Endometrium (tissue), 2 donors: ENCODE data around the gene TRIM38.

Source experiments
- FAIRE-seq: peaks from 2 replicates; lab custom pipeline; 2012; peaks lifted over from hg19 to GRCh38; lab: Jason Lieb, UNC
- donor health status: control.
- donor health status: control.

The TRIM38 gene

DNA sequence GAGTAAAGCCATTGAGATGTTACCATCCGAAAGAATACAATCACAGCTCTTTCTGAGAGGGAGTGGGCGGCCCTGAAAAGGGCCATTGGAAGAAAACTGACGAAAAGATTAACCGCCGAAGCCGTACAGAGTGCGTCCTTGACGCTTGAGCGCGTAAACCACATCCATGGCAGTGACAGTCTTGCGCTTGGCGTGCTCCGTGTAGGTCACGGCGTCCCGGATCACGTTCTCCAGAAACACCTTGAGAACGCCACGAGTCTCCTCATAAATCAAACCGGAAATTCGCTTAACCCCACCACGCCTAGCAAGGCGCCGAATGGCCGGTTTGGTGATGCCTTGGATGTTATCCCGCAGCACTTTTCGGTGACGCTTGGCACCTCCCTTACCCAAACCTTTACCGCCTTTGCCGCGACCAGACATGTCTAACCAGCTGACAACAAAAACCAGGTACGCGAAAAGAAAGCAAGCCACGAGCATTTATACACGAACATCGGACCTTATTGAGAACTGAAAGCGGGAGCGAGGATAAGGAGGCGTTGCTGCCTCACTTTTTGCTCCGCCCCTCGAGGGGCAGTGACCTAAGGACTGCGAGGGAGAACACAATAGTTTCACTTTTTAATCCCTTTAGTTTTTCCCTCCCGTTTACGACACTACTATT is 64.4 kb downstream of the TRIM38 start:
- peak; percentile 93 for FAIRE-seq

DNA sequence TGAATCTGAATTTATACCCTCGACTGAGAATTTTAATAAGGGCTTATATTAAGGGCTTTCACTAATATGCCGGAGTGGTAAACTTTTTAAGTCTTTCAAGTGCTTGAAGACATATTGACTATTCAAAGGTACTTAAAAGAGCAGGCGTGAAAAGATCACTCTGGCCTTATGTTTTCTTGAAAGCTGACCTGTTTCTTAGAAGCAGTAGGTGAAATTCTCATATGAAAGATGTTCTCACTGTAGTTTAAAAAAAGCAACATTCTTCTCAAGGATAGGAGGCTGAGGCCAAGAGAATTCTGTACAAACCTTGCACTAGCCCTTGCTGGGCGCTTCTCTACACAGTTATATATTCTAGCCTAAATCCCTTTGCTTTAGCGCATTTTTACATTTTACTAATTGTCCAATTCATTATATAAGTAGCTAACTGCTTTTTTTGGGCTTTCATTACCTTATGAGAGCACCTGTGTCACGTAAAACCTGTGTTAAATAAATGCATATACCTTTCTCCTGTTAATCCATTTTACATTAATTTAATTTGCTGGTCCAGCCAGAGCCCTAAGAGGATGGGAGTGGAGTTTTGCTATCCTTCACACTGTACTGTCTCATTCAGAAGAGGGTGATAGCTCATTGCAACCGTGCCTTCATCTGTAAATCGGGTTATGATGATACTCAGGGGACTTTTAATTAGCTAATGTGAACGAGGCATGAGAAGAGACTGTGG is 65.0 kb downstream of the TRIM38 start:
- FAIRE-seq, result no peak

DNA sequence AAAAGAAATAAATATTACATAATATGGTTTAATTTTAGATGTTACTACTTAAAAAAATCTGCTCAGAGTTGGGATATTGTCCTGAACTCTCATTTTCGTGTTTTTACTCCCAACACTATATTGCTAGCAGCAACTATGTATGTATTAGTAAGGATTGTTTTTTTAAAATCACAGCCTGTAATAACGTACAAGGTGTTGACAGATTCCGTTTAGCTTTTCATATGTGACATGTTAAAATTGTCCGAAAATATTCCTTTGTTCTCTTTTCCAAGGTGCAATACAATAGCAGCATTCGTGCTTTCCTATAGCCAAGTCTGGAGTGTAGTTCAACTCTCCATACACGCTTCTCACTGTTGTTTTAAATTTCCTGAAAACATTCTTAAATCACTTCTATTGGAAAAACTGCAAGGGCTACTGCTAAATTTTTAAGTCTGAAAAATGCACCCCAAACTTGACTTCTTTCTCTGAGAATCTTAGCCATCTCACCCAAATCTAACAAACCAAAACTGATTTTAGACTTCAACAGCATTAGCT is 65.7 kb downstream of the TRIM38 start:
- no peak for FAIRE-seq

DNA sequence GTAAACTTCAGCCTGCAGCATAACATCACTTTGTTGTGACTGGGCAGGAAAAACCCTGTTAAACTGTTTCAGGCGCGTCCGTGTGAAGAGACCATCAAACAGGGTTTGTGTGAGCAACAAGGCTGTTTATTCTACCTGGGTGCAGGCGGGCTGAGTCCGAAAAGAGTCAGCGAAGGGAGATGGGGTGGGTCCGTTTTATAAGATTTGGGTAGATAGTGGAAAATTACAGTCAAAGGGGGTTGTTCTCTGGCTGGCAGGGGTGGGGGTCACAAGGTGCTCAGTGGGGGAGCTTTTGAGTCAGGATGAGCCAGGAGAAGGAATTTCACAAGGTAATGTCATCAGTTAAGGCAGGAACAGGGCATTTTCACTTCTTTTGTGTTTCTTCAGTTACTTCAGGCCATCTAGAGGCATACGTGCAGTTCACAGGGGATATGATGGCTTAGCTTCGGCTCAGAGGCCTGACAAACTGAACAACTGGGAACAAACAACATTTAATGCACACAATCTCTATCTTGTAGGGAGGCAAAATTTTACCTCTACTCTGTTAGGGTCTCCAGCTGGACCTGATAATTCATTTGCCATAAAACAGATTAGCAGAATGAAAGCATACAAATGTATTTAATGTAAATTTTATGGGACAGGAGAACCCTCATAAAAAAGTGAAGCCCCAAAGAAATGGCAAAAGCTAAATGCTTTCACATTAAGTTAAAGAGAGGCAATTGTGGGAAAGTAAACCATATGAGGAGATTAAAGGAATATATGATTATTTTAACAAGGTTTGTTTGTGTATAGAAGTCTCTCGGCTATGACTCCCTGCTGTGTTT is 66.4 kb downstream of the TRIM38 start:
- FAIRE-seq, result no peak

DNA sequence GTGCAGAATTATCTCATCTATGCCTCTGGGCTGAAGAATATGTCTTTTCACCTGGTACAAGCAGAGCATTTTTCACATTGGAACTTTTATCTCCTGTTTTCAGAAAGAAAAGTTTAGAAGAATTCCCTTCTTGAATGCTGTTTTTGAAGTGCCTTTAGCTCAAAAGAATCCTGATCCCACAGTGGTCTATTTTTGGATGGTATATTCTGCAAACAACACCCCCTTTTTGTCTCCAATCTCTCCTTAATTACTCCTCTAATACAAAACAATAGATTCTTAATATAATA is 66.9 kb downstream of the TRIM38 start:
- FAIRE-seq, result no peak

DNA sequence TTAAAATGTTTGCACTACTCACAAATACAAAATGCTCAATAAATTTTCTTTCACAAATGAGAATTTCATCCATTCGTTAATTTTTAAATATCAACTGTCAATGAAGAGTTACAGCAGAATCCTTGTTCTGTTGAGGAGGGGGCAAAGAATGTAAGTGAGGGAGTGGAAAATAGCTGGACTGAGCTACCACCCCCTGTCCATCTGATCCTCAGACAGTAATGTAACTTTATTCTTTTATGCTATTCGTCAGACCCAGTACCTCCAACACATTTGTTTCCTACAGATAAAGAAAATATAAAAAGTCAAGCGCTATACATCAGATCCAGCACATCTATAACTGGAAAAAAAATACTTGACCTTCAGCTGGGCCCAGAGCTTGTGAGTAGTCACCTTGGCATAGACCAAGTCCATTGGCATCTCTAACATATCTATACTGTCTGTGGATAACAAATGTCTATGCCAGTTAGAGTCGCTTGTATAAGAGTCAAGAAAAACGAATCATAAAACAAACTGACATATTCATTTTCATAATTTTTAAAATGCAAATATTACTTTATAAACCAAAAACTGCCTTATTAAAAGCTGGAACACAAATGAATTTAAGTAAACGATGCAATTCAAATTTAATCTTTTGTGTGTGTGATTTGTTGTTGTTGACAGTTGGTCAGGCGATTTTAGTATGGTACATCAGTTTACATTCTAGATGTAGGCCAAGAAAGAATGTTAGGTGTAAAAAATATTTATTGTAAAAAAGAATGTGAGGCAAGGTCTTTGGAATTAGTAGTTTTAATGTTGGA is 67.5 kb downstream of the TRIM38 start:
- no peak for FAIRE-seq

DNA sequence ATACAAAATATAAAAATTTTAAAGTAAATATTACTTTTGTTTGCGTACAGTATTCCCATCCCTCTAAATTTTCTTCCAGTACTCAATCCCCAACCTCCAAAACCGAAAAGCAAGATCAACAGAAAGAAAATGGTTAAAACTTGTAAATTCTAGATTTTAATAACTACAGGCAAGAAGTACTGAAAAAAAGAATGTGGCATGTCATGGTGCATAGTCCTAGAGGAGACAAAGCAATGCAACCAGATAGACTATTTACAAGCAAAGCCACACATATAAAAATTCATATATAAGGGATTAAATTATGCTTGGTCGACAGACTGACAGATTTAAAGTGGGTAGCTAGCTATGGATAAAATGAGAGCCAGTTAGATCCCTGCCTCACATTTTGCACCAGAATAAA is 68.1 kb downstream of the TRIM38 start:
- FAIRE-seq, result no peak

DNA sequence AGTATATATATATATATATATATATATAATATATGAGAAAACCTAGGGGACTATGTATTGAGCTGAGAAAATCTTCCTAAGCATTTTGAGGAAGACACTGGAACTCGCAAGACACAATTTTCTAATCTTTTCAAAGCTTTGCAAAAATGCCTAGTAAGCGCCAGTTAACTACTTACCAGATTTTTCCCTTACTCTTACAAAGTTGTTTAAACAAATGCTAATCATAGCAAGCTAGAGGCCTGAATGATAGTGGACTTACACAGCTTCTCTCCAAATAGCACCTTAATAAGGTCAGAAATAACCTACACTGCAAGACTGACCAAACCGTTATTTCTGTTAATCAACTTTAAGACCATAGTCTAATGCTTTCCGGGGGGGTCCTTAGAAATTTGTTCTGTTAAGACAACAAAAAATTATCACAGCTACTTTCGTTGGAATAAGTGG is 68.6 kb downstream of the TRIM38 start:
- no peak for FAIRE-seq

DNA sequence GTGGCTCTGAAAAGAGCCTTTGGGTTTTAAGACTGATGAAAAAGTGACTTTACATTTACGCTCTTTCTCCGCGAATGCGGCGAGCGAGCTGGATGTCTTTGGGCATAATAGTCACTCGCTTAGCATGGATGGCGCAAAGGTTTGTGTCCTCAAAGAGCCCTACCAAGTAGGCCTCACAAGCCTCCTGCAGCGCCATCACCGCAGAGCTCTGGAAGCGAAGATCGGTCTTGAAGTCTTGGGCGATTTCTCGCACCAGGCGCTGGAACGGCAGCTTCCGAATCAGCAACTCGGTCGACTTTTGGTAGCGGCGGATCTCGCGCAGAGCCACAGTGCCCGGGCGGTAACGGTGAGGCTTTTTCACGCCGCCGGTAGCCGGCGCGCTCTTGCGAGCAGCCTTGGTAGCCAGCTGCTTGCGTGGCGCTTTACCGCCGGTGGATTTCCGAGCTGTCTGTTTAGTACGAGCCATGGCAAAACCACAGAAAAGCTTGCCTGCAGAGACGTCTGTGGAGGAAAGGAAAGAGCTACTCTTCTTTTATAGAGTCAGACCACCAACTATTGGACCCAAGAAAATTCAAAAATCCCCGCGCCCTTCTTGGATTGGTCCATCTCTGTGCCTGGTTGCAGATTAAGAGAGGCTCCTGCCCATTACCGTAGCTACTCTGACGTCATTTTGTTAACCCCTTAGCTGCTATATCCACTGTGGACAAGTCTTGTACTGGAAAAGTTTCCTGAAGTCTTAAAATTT is 69.2 kb downstream of the TRIM38 start:
- peak; percentile 93 for FAIRE-seq

DNA sequence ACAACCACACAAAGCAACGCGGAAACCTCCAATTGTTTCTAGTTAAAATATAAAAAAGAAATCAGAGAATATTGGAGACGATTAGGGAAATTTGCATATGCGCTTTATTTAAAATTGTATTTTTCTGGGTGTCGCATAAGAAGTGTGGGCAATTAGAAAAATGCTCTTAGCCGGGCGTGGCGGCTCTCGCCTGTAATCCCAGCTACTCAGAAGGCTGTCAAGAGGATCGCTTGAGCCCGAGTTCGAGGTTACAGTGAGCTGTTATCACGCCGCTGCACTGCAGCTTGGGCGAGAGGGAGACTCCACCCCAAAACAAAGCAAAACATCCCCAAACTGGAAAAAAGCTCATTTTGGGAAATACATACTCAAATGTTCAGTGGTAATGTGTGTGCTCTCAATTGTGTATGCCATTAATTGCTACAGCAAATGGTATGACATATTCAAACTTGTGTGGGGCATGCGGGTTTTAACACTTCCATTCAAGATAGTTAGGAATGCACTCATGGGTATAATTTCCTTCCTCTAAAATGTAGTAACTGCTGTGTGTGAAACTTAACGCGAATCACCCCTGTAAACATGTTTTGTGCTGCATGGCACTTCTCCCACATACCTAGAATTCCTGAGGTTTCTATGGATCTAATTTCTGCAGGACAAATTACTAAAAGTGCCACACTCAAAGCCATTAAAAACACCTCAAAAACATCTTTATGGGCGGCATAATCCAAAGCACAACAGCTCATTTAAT is 69.9 kb downstream of the TRIM38 start:
- FAIRE-seq, result no peak

DNA sequence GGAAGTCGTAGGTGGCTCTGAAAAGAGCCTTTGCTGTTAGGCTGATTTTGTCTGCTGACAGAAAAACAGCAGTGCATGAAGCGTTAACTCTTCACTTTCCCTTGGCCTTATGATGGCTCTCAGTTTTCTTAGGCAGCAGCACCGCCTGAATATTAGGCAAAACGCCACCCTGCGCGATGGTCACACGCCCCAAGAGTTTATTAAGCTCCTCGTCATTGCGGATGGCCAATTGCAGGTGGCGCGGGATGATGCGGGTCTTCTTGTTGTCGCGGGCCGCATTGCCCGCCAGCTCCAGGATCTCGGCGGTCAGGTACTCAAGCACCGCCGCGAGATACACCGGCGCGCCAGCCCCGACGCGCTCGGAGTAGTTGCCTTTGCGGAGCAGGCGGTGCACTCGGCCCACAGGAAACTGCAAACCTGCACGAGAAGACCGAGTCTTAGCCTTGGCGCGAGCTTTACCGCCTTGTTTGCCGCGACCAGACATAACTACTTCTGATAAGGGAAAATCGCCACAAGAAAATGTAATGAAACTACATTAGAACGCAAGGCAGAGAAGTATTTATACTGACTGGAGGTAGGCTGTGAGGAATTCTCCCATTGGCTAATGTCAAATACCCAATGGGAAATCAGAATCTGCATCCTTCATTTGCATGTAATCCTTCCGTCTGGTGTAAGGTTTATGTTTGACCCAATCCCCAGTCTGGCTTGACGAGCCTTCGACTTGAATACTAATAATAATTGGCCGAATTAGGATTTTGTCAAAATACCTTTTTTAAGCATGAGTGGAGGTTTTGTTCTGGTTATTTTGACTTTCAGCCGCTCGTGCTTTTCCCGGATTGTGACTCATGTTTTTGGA is 70.7 kb downstream of the TRIM38 start:
- FAIRE-seq, result peak; percentile 99

DNA sequence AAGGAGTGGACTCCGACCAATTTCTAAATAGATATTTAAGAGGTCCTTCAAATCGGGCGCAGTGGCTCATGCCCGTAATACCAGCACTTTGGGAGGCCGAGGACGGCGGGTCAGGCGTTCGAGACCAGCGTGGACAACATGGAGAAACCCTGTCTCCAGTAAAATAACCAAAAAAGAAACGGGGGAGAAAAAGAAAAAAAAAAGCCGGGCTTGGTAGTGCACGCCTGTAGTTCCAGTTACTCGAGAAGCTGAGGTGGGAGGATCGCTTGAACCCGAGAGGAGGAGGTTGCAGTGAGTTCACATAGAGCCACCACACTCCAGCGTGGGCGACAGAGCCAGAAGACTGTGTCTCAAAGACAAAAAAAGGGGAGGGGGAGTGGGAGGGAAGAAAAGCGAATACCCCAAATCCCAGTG is 71.3 kb downstream of the TRIM38 start:
- no peak for FAIRE-seq

DNA sequence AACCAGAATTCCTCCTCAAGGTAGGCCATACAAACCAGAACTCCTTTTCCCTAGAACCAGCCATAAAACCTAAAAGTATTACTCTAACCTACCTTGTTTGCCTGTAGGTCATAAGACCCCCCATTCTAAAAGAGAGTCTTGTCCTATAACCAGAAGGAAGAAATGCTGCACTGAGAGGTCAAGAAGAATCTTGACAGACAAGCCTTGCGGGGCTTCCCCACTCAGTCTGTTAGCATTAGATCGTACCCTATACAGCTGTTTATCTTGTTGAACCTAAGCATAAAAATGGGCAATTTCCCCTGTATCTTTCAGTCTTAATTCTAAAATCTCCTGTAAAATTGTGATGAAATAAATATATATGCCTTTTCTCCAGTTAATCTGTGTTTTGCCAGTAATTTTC is 72.3 kb downstream of the TRIM38 start:
- no peak for FAIRE-seq
